HG03354 (cell line): Measurements from ENCODE around the gene ARIH2.

Experiments used
- ATAC-seq: cut with Tn5 transposase; IDR thresholded peaks from one replicate; pipeline ENCODE4 v1.9.1; 2021; ENCODE audit warnings: mild to moderate bottlenecking; ENCODE audit not compliant: unreplicated experiment, poor library complexity, severe bottlenecking

ARIH2 gene

DNA sequence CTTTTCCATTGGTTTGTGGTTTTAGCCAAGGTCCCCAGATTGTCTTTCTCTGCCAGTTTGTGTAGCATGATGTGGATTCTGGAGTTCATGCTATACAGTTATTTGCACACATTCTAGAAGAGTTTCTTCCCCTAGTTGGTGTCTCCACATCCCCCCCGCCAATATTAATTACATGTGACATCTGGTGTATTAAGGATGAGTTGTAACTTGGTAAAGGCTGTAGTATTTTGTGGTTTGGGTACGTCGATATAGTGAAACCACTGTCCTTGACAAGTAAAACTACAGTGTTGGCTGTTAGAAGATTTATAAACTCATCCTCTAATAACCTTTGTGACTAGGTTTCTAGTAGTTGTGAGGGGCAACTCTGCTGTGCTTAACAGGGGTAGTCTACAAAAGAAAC lies 47.7 kb downstream of the ARIH2 start:
- ATAC-seq: no peak

DNA sequence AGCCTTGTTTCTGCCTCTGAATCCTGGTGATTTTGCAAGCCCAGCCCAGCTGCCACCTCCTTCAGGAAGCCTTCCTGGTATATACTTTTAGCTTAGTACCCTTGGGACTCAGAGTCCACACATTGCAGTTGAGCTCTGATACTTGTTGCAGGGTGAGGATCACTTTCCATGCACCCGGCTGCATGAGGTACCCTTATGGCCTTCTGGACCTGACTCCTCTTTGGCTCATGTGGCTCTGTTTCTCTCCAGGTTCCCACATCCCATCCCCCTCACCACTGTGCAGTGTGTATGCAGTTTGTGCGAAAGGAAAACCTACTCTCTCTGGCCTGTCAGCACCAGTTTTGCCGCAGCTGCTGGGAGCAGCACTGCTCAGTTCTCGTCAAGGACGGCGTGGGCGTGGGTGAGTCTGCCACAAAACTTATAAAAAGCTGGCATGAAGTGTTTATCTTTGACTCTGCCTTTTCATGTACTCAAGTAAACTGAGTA lies 48.3 kb downstream of the ARIH2 start:
- ATAC-seq: no peak

DNA sequence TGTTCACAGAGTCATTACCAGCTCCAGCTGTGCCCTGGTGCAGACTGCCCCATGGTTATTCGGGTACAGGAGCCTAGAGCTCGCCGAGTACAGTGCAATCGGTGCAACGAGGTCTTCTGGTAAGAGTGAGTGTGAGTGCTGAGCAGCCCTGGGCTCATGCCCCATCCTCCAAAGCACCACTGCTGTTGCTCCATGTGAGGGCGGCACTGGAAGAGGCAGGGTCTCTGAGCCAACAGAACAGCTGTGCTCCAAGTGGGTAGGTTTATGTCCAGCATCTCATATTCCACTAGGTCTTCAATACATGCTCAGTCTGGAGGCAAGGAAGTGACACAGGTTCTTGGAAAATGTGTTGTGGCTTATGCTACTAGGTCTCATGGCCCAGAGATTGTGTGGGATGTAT lies 51.9 kb downstream of the ARIH2 start:
- no peak for ATAC-seq

DNA sequence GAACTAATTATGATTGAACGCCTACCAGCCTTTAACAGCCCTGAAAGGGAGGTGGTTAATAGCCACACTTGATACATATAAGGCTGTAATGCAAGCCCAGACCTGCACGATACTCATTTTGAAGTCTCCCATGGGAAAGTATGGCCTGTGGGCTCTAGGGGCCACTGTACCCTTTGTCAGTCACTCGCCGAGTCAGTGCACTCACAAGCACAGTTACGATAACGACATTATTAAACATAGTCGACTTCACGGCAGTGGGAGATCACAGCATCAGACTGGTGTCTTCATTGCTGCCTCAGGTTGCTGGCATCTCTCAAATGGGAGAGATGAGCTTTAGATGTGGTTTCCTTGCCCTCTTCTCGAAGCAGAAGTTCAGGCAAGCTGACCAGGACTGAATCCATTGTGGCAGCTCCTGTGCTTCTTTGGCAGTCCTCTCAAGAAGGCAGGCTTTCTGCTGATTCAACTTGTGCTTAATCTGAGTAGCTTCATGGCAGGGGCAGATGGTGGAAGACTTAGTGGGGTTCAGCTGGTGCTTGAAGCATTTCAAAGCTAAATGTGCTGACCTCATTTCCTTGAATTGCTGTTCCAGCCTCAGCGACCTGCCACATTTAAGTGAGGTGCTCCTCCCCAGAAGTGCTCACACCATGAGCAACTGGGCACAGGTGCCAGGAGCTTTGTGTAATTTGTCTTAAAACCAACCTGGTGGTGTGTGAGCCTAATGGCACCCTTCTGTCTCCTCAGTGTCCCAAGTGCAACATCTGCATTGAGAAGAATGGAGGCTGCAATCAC lies 55.6 kb downstream of the ARIH2 start:
- no peak for ATAC-seq

DNA sequence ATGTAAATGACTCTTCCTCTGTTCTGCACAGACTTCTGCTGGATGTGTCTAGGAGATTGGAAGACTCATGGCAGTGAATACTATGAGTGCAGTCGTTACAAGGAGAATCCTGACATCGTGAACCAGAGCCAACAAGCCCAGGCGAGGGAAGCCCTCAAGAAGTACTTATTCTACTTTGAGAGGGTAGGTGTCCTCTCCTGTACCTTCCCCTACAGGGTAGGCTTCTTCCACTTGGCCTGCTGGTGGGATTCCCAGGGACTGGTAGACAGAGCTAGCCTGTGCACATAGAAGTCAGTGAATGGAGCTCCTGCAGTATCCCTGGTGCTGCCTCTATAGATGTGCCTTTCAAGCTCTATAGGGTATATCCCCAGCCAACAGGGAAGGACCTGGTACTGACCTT lies 60.8 kb downstream of the ARIH2 start:
- ATAC-seq: no peak

DNA sequence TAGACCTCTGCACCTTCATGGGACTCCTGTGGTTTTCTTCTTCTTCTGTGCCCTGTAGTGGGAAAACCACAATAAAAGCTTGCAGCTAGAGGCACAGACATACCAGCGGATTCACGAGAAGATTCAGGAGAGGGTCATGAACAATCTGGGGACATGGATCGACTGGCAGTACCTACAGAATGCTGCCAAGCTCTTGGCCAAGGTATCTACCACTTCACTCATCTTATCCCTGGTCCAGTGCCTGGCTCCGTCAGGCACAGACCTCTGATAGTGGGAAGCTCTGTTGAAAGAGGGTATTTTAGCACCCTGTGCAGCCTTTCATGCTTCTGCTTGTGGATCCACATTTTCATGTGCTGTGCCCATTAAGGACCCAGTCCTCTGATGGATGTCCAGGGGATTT lies 61.7 kb downstream of the ARIH2 start:
- no peak for ATAC-seq

DNA sequence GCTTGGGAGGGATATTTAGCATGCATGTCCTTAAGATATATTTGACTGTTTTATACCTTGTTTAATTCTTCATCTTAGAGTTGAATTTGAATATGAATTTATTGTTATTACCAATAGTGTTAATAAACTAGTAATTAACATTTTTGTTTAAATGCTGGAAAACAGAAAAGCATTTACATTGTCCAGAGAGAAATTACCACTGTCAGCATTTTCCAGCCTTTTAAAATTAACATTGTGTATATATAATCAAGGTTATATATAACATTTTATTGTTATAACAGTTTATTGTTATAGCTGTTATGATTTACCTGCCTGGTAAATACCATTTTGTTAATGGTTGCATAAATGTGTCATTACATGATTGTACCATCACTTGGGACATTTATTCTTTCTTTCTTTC lies 63.4 kb downstream of the ARIH2 start:
- ATAC-seq: no peak

DNA sequence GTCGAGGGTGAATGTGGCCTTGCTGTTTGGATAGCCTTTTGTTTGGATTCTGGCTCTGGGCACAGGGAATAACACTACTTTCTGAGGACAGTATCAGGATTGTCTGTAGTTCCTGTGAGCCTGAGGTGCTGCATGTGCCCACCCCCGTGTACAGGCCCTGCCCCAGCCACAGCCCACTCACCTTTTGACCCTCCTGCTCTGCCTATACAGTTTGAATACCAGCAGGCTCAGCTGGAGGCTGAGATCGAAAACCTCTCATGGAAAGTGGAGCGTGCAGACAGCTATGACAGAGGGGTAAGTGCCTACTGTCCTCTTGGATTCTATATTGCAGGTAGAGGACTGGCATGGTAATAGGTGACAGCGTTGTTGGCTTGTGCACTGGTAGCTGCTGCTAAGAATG lies 64.0 kb downstream of the ARIH2 start:
- ATAC-seq: no peak

DNA sequence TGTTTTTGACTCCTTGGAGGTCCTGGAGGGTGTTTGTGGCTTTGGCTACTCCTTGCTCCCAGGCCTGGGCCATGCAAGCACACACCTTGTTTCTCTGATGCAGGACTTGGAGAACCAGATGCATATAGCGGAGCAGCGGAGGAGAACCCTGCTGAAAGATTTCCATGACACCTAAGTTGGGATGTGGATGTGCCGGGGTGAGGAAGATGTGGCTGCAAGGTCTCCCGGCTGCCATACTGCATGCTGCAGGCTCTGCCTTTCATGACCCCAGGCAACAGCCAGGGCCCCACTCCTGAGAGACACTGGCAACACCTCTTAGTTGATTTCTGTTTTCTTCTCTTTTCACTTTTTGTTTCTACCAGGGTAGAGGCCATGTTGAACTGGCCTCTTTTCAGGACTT lies 64.5 kb downstream of the ARIH2 start:
- no peak for ATAC-seq

DNA sequence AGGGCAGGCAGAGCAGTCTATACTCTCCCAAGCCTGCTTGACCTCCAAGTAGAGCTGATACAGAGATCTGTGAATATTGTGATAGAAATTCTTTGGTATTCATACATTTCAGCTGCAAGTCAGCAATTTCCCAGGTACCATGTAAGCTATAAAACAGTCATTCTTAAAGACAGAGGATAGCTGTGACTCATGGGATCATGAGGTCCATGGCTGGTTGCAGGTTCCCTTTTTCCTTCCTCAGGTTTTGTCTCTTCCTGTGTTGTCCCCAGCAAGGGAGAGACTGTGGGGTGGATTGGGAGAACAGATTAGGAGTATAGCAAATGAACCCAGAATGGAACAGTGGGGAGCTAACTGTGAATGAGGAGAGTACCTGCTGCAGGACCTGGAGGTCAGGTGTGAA lies 66.0 kb downstream of the ARIH2 start:
- no peak for ATAC-seq

DNA sequence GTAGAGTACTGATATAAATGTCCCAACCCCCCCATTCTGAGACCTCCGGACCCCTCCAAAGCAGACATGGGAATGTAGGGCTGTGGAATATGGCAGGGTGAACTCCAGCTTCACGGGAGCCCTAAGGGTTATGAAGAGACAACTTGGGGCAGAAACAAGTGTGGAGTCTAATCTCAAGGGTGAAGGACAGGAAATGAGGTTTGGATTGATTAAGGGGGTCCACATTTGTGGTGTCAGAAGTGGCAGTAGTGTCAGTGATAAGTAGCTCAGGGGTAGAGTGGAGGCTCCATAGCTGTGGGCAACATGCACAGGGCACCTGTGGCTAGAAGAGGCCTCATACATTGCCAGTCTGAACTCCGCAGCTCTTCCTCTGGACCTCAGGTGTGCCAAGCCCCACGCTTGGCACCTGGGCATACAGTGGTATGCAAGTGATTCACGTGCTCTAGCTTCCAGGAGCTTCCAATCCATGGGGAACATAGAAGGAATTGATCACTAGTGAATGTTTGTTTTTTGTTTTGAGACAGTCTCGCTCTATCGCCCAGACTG lies 67.3 kb downstream of the ARIH2 start:
- ATAC-seq: no peak

DNA sequence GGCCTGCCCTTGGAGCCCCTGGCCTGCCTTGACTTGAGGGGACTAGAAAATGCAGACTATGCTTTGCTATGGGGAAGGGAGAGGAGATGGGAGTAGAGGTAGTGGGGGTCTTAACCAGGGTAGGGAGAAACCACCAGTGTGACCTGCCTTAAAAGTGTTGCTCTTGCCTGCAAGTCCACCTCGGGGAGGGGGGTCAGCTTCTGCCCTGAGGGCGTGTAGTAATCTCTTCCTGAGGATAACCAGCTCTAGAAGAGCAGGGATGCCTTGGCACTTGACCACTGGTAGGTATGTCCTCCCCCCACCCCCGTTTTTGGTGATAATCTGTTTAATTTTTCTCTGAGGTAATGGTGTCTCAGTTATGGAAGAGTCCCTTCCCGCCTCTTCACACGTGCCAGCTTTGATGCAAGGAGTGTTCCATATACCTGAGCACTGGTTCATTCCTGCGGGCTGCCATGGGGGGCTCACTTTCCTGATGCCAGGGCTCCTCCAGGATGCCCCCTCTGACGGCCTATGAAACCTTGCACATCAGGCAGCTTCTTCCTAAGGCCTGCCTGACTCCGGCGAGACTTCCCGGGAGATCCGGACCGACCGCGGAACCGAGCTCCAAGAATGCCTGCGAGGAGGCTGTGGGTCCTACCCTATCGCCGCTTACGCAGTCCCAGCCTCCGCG lies 70.6 kb downstream of the ARIH2 start:
- ATAC-seq: no peak

DNA sequence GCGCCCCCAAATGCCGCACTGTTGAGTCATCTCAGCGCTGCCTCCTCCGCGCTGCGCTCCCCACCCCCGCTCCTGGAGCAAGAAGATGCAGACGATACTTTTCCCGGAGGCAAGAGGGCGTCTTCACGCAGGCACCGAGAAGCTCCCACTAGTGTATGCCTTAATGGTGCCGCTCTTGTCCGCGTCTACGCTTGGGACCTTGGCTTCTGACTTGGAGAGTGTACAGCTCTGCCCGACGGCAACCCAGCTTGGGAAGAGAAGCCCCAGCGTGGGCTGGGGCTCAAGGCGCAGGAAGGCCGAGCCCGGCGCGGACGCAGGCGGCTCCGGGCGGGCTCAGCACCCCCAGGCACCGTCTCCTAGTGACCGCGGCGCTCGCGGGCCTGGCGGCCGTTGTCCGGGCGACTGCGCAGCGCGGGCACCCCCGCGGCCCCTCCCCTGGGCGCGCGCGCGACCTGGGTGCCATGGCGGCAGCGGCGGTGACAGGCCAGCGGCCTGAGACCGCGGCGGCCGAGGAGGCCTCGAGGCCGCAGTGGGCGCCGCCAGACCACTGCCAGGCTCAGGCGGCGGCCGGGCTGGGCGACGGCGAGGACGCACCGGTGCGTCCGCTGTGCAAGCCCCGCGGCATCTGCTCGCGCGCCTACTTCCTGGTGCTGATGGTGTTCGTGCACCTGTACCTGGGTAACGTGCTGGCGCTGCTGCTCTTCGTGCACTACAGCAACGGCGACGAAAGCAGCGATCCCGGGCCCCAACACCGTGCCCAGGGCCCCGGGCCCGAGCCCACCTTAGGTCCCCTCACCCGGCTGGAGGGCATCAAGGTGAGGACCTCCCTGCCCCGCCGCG lies 71.4 kb downstream of the ARIH2 start, which contains the start of gene P4HTM:
TSS of gene P4HTM (plus strand) at position 446 of the 840 bp plus-strand sequence. CDS start at position 462, 16 bp downstream.
- peak; percentile 65 for ATAC-seq

DNA sequence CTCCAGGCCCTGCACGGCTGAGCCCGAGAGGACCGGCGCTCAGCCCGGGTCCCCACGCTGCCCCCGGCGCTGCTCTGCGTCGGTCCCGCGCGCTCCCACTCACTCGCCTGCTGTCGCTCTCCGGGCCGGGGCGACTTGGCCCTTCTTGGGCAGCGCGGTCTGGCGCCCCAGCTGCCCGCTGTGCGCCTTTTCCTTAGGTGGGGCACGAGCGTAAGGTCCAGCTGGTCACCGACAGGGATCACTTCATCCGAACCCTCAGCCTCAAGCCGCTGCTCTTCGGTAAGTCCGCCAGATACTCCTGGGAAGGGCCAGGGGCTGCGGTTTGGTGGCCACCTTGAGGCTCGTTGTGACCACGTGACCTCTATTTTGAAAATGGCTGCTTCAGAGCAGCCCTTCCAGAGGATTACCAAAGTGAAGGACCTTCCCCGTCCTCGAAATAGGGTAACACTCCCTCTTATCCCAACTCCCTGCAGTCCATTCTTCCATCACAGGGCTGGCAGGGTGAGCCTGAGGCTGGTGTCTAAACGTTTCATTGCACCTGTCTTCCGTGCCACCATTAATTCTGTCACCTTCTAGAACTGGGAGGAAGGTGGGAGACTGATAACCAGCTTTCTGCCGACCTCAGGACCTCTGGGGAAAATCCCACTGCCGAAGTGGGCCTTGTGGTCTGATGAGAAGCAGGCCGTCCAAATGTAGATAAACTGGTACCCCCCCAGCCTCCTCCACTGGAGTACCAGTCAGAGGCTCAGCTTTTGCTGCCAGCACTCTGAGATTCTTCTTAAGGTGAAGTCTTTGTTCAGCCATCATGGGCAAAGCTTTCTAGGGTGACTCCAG lies 72.2 kb downstream of the ARIH2 start:
- peak; percentile 24 for ATAC-seq

DNA sequence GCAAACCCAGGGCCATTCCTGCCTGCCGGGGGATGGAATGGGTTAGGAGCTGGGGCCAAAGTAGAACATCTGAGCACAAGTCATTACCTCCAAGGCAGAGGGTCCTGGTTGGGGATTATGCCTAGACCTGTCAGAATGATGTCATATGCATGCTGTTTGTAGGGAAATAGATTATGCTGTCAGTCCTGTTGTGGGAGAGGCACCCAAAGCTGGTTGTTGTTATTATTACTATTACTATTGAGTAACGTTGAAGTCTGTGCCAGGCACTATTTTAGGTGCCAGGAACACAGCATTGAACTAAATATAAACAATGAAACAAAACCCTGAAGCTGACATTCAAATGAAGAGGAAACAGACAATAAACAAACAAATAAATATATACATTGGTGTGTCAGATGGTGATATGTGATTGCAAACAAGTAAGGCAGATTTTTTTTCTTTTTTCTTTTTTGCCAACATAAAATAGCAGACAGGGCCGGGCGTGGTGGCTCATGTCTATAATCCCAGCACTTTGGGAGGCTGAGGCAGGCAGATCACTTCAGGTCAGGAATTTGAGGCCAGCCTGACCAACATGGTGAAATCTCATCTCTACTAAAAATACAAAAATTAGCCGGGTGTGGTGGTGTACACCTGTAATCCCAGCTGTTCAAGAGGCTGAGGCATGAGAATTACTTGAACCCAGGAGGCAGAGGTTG lies 73.4 kb downstream of the ARIH2 start:
- no peak for ATAC-seq

DNA sequence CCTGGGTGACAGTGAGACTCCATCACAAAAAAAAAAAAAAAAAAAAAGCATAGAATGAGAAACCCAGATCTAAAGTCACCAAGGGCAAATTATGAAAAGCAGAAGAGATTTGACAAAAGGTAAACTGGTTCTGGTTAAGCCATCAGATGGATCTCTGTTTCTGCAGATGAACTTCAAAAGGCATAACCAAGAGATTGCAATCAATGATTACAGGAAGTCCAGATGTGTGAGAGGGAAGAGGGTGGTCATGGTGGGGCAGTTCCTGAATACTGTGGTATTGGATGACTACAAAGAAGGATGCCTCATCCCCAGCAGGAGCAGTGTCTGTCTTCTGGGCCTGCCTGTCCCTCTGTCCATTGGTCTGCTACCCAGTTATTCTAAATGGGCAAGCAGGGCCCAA lies 75.2 kb downstream of the ARIH2 start:
- no peak for ATAC-seq

DNA sequence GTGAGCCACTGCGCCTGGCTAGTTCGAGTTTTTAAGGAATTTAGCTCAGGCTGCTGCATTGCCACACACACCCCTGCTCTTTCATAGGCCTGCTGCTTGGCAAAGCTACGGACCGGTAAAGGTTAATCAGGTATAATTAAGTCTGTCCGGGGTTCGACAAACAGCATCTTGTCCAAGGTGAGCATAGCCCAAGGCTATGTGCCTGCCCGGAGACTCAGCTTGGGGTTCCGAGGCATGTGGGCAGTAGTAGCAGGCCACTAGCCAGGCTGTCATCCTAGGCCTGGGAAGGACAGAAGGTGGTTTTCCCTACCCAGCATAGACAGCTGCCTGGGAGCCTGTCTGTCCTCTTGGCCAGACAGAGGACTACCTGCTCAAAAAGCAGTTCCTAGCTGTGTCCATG lies 78.0 kb downstream of the ARIH2 start:
- no peak for ATAC-seq

DNA sequence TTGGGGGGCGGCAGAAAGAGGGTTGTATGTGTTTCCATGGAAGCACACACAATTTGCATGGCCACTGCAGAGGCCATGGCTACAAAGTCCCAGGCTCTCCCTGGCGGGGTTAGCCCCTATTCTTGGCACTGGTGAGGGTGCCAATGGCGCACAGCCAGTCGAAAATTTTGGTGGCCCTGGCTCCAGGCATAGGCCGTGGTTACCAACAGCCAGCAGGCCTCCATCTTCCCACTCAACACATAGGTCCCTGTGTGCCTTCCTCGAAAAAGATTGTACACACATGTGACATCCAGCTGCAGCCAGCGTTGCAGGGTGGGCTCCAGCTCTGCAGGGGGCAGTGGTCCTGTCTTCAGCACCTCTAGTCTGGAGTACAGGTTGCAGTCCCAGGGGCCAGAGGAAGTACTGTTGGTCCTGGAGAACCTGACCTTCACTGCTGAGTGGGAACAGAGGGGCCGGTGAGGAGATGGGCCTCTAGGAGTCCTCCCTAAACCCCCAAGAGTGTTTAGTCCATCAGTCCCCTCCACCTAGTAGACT lies 78.5 kb downstream of the ARIH2 start:
- ATAC-seq: no peak
